ENCODE data around the gene ZFYVE9. TPM values are rescaled to one million over a fixed set of nuclear protein-coding genes. Genes with fewer than 3 reads are reported as not detected.

ZFYVE9 gene
- total and polyA plus RNA-seq, 12 donors: 3.4 to 28.9 (median 22.2) TPM

GRCh38 chr1:52139817-52140540, 1.9 kb upstream of the ZFYVE9 start:
- peak in 2 of 7 donors; percentile 11 to 48 for DNase-seq
- no peaks in the 10 kb centered on the region for H3K27me3 ChIP-seq
- intact Hi-C loops (cut with DNase I): loop anchor here in 1 of 2 donors (5.0 kb wide), 1 partner anchor 157 kb away; no protein-coding TSS in a partner anchor
- peak overlapping the region in 2 of 5 donors; percentile 19 to 97 for H3K27ac ChIP-seq
- WGBS, 4 donors: 70 to 81% (median 78%) methylated on average over 5 of the region's 5 CpGs
- peaks cover 4 to 20% of the 10 kb centered on the region in 2 donors for H3K4me1 ChIP-seq (replicated peaks in 1 of 2)
- no peaks in the 10 kb centered on the region for H3K9me3 ChIP-seq (replicated peaks in 1 of 3)
- no peak overlapping the region for H3K4me3 ChIP-seq
- TF ChIP-seq CTCF (IDR thresholded peaks at IDR 0.05): no peak
- no peak for TF ChIP-seq POLR2A (IDR thresholded peaks at IDR 0.05)
- H3K36me3 ChIP-seq (replicated peaks in 1 of 2): no peaks in the 10 kb centered on the region

GRCh38 chr1:52140633-52141512, 1.0 kb upstream of the ZFYVE9 start:
- H3K9me3 ChIP-seq (replicated peaks in 1 of 3): no peaks in the 10 kb centered on the region
- intact Hi-C loops (cut with DNase I): loop anchor here in 1 of 2 donors (5.0 kb wide), 1 partner anchor 156 kb away; no protein-coding TSS in a partner anchor
- H3K27ac ChIP-seq: peak overlapping the region in 3 of 5 donors; percentile 61 to 97 (median 97)
- 28 to 39% (median 36%) methylated on average over 2 of the region's 2 CpGs for WGBS, 4 donors
- H3K4me3 ChIP-seq: peak overlapping the region in 2 of 4 donors; percentile 43 to 98
- H3K27me3 ChIP-seq: no peaks in the 10 kb centered on the region
- no peaks in the 10 kb centered on the region for H3K36me3 ChIP-seq (replicated peaks in 1 of 2)
- DNase-seq: no peak
- no peak for TF ChIP-seq POLR2A (IDR thresholded peaks at IDR 0.05)
- no peak for TF ChIP-seq CTCF (IDR thresholded peaks at IDR 0.05)
- H3K4me1 ChIP-seq (replicated peaks in 1 of 2): peaks cover 4 to 20% of the 10 kb centered on the region in 2 donors

- H3K27me3 ChIP-seq: no peaks in the 10 kb centered on the region
- H3K9me3 ChIP-seq (replicated peaks in 1 of 3): no peaks in the 10 kb centered on the region
- no peaks in the 10 kb centered on the region for H3K36me3 ChIP-seq (replicated peaks in 1 of 2)
- no peak for TF ChIP-seq POLR2A (IDR thresholded peaks at IDR 0.05)
- peak in 1 of 6 experiments; percentile 1 for TF ChIP-seq CTCF (IDR thresholded peaks at IDR 0.05)
- DNase-seq: peak; percentile 49 to 65 (median 58)
- peak overlapping the region in 3 of 4 donors; percentile 4 to 98 (median 59) for H3K4me3 ChIP-seq
- peaks cover 4 to 20% of the 10 kb centered on the region in 2 donors for H3K4me1 ChIP-seq (replicated peaks in 1 of 2)
- WGBS, 4 donors: 1 to 2% (median 1%) methylated on average over 14 to 80 of the region's 80 CpGs
- intact Hi-C loops (cut with DNase I): loop anchor here in 1 of 2 donors (5.0 kb wide), 1 partner anchor 155 kb away; no protein-coding TSS in a partner anchor
- peak overlapping the region; percentile 60 to 97 (median 97) for H3K27ac ChIP-seq
Measured at GRCh38 chr1:52142220-52143183, 613 bp downstream of the ZFYVE9 start.

All from adrenal gland (tissue), 12 donors.